ENCODE measurements around the gene MAP3K3.

MAP3K3 gene

GRCh38 chr17:63622574-63623390 lies 565 bp downstream of the MAP3K3 start:
- DNase-seq = peak; percentile 77

- no peak for DNase-seq
Measured at GRCh38 chr17:63623786-63624530, 1.7 kb downstream of the MAP3K3 start.

- DNase-seq = no peak
Measured at GRCh38 chr17:63624531-63624880, 2.3 kb downstream of the MAP3K3 start.

- no peak for DNase-seq
Measured at GRCh38 chr17:63626551-63627180, 4.4 kb downstream of the MAP3K3 start.

- DNase-seq = no peak
Measured at GRCh38 chr17:63629627-63630026, 7.4 kb downstream of the MAP3K3 start.

GRCh38 chr17:63631062-63631461 lies 8.8 kb downstream of the MAP3K3 start:
- DNase-seq = no peak

GRCh38 chr17:63631626-63632025 lies 9.4 kb downstream of the MAP3K3 start:
- DNase-seq = no peak

GRCh38 chr17:63633742-63634141 lies 11.5 kb downstream of the MAP3K3 start:
- no peak for DNase-seq

GRCh38 chr17:63634163-63634562 lies 11.9 kb downstream of the MAP3K3 start:
- DNase-seq = peak; percentile 28

- no peak for DNase-seq
Measured at GRCh38 chr17:63634816-63635215, 12.6 kb downstream of the MAP3K3 start.

GRCh38 chr17:63635290-63635689 lies 13.1 kb downstream of the MAP3K3 start:
- no peak for DNase-seq

- DNase-seq = no peak
Measured at GRCh38 chr17:63635787-63636186, 13.6 kb downstream of the MAP3K3 start.

- no peak for DNase-seq
Measured at GRCh38 chr17:63639125-63639524, 16.9 kb downstream of the MAP3K3 start.

GRCh38 chr17:63640038-63640437 lies 17.8 kb downstream of the MAP3K3 start:
- no peak for DNase-seq

- DNase-seq = no peak
Measured at GRCh38 chr17:63641692-63642448, 19.7 kb downstream of the MAP3K3 start.

GRCh38 chr17:63644846-63645245 lies 22.6 kb downstream of the MAP3K3 start:
- no peak for DNase-seq

GRCh38 chr17:63645775-63646487 lies 23.7 kb downstream of the MAP3K3 start:
- no peak for DNase-seq

GRCh38 chr17:63646488-63646806 lies 24.2 kb downstream of the MAP3K3 start:
- DNase-seq = no peak

- DNase-seq = no peak
Measured at GRCh38 chr17:63647065-63647725, 25.0 kb downstream of the MAP3K3 start.

GRCh38 chr17:63647936-63648335 lies 25.7 kb downstream of the MAP3K3 start:
- DNase-seq = no peak

- no peak for DNase-seq
Measured at GRCh38 chr17:63649813-63650212, 27.6 kb downstream of the MAP3K3 start.

GRCh38 chr17:63652106-63652505 lies 29.9 kb downstream of the MAP3K3 start:
- no peak for DNase-seq
